ENCODE results near the gene PSMD7.

GRCh38 chr16:74291577-74292208 lies 4.9 kb upstream of the PSMD7 start:
- TF ChIP-seq CTCF (IDR thresholded peaks at IDR 0.05) (no peak), EZH2 (IDR thresholded peaks at IDR 0.05) (no peak)
